Sigmoid colon (tissue), 4 donors: ENCODE data around the gene LATS2.

ENCODE experiments used
- EP300 ChIP-seq, 4 donors: sonication (generic); formaldehyde crosslinking; IDR thresholded peaks; one replicate each; pipeline ENCODE4 v1.6.1; 2017; ENCODE audit warnings: antibody characterized with exemption in 4 of 4
- TF ChIP-seq, protein P1 (sequence below), 4 experiments: fragments of 450-650 bp in 3 of 4; fragments of 200-600 bp in 1 of 4; IDR thresholded peaks; one replicate each; pipeline ENCODE4 v1.5.1; 2016 to 2019; ENCODE audit warnings: antibody characterized with exemption in 4 of 4, mild to moderate bottlenecking in 3 of 4, moderate library complexity in 2 of 4

DNA sequence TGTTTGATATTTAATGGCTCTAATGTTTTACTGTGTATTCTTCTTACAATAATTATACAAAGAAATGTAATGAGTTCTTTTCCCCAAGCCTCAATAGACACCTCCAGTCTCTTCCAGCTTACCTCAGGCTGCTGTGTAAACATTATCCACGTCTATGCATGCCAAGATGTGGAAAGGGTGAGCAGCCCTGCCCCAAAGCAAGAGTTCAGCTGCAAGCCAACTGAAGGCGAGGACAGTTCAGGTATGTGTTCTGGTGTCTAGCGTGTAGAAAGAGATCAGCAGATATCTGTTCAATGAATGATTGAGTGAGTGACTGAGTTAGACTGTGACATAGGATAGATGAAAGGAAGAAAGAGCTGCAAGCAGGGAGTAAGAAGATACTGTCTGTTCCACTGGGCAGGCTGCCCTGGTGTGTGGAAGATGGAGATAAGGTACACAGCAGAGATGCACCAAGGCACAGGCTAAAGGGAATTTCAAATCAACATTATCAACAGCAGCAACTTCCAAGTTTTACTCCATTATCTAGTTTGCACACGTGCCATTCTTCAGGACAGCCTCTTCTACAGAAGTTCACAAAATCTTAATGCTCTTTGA lies 66.0 kb downstream of the LATS2 start:
- TF ChIP-seq, protein P1, sequence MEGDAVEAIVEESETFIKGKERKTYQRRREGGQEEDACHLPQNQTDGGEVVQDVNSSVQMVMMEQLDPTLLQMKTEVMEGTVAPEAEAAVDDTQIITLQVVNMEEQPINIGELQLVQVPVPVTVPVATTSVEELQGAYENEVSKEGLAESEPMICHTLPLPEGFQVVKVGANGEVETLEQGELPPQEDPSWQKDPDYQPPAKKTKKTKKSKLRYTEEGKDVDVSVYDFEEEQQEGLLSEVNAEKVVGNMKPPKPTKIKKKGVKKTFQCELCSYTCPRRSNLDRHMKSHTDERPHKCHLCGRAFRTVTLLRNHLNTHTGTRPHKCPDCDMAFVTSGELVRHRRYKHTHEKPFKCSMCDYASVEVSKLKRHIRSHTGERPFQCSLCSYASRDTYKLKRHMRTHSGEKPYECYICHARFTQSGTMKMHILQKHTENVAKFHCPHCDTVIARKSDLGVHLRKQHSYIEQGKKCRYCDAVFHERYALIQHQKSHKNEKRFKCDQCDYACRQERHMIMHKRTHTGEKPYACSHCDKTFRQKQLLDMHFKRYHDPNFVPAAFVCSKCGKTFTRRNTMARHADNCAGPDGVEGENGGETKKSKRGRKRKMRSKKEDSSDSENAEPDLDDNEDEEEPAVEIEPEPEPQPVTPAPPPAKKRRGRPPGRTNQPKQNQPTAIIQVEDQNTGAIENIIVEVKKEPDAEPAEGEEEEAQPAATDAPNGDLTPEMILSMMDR (IDR thresholded peaks at IDR 0.05) = no peak
- no peak for TF ChIP-seq EP300 (IDR thresholded peaks at IDR 0.05)
